Measurements from ENCODE around the gene GUCA2A. TPM values are rescaled to one million over a fixed set of nuclear protein-coding genes. Genes with fewer than 3 reads are reported as not detected.

Gene GUCA2A
- total and polyA plus RNA-seq, 2 of the 8 experiments (the other 6 are each of a cell fraction or from before 2014, with no cell fraction given), result not detected

GRCh38 chr1:42210421-42211133 lies 46.0 kb upstream of the GUCA2A start (continued):
- no peak for TF ChIP-seq POU5F1 (IDR thresholded peaks at IDR 0.05; ENCODE audit: low read depth, low read length)
- TF ChIP-seq ASH2L (IDR thresholded peaks at IDR 0.05; ENCODE audit: low read length), result no peak
- TF ChIP-seq CTBP2 (IDR thresholded peaks at IDR 0.05; ENCODE audit: borderline replicate concordance, insufficient read depth, insufficient read length, low read length), result no peak
- no peak; the same call in 1 of the 2 replicates for TF ChIP-seq POLR2AphosphoS5 (IDR thresholded peaks at IDR 0.05; ENCODE audit: low read depth, low read length)

Measured in H1 (cell line).